ENCODE results near the gene INPP5A. TPM values are rescaled to one million over a fixed set of nuclear protein-coding genes. Genes with fewer than 3 reads are reported as not detected.

The INPP5A gene
- total RNA-seq, 1 experiment from 2014 or later = 7.6 TPM

DNA sequence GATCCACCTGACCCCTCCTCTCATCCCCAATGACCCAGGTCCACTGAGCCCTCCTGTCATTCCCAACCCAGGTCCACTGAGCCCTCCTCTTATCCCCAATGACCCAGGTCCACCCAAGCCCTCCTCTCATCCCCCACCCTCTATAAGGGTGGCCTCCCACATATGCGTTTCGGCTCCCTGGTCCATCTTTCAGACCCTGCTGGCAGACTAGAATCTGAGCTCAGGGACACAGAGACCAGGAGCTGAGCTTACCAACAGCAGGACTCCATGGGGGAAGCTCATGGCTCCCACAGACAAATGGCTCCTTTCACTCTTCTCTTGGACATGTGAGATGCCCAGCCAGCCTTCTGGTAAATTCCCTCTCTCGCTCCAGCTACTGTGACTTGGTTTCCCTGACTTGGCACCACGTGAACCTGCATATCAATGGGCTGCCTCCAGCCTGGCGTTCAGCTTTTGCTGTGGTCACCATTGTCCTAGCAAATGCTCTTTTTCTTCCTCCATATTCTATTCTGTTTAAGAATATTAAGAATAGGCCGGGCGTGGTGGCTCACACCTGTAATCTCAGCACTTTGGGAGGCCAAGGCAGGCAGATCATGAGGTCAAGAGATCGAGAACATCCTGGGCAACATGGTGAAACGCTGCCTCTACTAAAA lies 24.8 kb upstream of the INPP5A start:
- H3K9me3 ChIP-seq = peaks cover 2% of the 10 kb centered on the region
- no peak overlapping the region for H3K4me3 ChIP-seq
- H3K36me3 ChIP-seq = no peaks in the 10 kb centered on the region
- no peaks in the 10 kb centered on the region for H3K27me3 ChIP-seq
- DNase-seq = no peak

DNA sequence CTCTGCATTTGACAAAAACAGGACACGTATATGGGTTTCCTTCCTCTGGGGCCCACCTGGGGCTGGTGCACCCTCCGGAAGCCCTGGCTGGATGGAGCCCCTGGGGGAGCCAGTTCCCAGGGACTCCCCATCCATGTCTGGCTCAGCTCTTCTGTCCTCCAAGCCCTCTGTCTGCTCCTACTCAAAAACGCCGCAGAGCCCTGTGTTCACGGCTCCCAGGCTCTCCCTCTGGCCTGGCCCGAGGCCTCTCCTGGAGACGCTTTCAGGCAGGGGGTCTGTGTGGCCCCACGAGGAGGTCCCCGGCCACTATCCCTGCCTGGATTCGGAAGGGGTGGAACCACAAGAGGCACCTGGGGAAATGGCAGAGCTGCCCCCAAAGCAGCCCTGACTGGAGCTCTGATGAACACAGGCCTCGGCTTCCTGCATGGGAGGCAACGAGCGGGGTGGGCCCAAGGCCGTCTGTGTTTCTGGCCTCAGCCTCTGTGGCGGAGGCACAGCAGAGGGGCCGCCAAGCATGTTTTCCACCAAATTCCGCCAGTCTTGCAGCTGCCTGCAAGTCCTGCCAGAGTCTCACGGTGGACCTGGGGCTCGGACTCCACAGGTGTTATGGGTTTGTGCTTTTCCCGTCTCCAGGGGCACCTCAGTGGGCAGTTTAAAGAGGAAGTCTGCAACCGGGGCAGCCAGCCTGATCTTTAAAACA lies 22.6 kb upstream of the INPP5A start:
- H3K27me3 ChIP-seq = no peaks in the 10 kb centered on the region
- H3K4me3 ChIP-seq = no peak overlapping the region
- no peaks in the 10 kb centered on the region for H3K36me3 ChIP-seq
- no peak for DNase-seq
- peaks cover 2% of the 10 kb centered on the region for H3K9me3 ChIP-seq

- Histone ChIP-seq H3K9me3 (peaks cover 2% of the 10 kb centered on the region), H3K36me3 (no peaks in the 10 kb centered on the region), H3K4me3 (no peak overlapping the region), H3K27me3 (no peaks in the 10 kb centered on the region)
- no peak for DNase-seq
Measured at GRCh38 chr10:132515811-132516726, 21.5 kb upstream of the INPP5A start.

GRCh38 chr10:132516771-132517725 lies 20.5 kb upstream of the INPP5A start:
- Histone ChIP-seq H3K36me3 (no peaks in the 10 kb centered on the region), H3K9me3 (peaks cover 2% of the 10 kb centered on the region), H3K4me3 (no peak overlapping the region), H3K27me3 (no peaks in the 10 kb centered on the region)
- peak; percentile 98 for DNase-seq

DNA sequence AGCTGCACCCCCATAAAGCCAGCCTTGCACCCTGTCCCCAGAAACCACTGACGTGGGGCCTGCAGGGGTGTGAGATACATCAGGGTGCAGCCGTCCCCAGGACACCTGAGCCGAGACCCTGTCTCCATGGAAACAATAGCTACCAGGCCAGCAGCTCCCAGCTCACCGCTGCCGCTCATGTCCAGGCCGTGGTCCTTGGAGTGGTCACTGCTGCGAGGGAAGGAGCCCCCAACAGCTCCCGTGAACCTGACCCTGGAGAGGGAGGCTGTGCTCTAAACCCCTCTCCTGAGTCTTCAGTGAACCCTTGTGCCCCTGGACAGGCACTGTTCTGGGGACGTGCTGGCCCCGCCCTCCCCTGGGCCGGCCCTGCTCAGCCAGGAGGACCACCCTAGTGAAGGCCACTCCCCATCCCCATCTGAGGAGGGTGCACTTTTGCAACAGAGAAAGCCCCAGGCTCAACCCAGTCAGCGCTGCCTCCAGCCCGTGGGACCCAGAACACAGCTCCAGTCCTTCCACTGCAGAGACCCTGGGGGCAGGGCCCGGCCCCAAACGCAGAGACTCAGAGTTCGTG lies 19.6 kb upstream of the INPP5A start:
- H3K4me3 ChIP-seq = no peak overlapping the region
- H3K27me3 ChIP-seq = no peaks in the 10 kb centered on the region
- DNase-seq = no peak
- no peaks in the 10 kb centered on the region for H3K36me3 ChIP-seq
- H3K9me3 ChIP-seq = peaks cover under 1% of the 10 kb centered on the region

GRCh38 chr10:132518572-132519381 lies 18.8 kb upstream of the INPP5A start:
- Histone ChIP-seq H3K4me3 (no peak overlapping the region), H3K27me3 (no peaks in the 10 kb centered on the region), H3K9me3 (no peaks in the 10 kb centered on the region), H3K36me3 (no peaks in the 10 kb centered on the region)
- no peak for DNase-seq

GRCh38 chr10:132519382-132520176 lies 18.0 kb upstream of the INPP5A start:
- Histone ChIP-seq H3K36me3 (no peaks in the 10 kb centered on the region), H3K9me3 (no peaks in the 10 kb centered on the region), H3K27me3 (no peaks in the 10 kb centered on the region), H3K4me3 (no peak overlapping the region)
- no peak for DNase-seq

DNA sequence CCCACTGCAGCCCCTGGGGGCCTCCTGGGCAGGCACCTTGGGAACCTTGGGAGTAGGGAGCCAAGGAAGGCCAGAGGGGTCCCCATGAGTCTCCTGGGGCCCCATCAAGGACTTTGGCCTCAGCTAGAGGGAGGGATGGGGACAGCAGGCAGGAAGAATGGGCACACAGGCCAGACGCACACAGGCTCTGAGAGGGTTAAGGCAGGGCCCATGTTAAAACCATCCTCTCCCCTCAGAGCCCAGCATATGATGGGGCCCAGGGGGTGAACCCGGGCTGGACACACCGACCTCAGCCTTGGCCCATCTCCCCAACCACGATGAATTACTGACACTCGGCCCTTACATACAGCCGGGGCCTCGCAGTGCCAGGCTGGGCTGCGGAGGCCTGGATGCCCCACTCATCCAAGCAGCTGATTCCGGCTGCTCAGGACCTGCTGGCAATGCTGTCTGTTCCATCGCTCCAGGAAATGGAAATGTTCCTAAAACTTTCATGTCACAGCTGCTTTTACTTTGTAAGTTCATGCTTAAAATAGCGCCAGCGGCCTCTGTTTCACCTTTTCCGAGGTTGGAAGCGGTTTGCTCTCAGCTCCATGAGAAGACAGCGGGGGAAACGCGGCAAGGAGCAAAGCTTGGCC lies 17.3 kb upstream of the INPP5A start:
- H3K4me3 ChIP-seq = no peak overlapping the region
- DNase-seq = no peak
- H3K9me3 ChIP-seq = no peaks in the 10 kb centered on the region
- H3K36me3 ChIP-seq = no peaks in the 10 kb centered on the region
- H3K27me3 ChIP-seq = no peaks in the 10 kb centered on the region

DNA sequence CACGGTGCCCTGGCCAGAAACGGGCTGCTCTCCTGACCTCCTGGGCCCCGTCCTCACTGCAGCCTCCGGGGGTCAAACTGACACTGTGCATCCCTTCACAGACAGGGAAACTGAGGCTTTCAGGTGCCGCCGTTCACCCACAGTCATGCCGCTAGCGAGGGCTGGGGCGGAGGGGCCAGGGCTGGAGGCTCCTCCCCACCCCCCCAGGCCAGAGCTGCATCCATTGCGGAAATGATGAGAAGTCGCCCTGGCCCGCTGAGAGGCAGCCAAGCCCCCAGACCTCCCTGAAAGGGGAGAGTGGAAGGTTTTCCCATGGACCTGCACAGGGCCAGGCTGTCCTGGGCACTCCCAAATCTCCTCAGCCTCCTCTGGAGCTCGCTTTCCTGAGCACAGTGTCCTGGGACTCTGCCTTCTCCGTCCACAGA lies 16.5 kb upstream of the INPP5A start:
- no peak for DNase-seq
- no peak overlapping the region for H3K4me3 ChIP-seq

GRCh38 chr10:132521466-132522102 lies 16.0 kb upstream of the INPP5A start:
- no peaks in the 10 kb centered on the region for H3K36me3 ChIP-seq
- no peaks in the 10 kb centered on the region for H3K9me3 ChIP-seq
- H3K4me3 ChIP-seq = no peak overlapping the region
- H3K27me3 ChIP-seq = no peaks in the 10 kb centered on the region
- DNase-seq = no peak

More for the DNA sequence above, 16.5 kb upstream of the INPP5A start:
- no peaks in the 10 kb centered on the region for H3K27me3 ChIP-seq
- H3K36me3 ChIP-seq = no peaks in the 10 kb centered on the region
- no peaks in the 10 kb centered on the region for H3K9me3 ChIP-seq

DNA sequence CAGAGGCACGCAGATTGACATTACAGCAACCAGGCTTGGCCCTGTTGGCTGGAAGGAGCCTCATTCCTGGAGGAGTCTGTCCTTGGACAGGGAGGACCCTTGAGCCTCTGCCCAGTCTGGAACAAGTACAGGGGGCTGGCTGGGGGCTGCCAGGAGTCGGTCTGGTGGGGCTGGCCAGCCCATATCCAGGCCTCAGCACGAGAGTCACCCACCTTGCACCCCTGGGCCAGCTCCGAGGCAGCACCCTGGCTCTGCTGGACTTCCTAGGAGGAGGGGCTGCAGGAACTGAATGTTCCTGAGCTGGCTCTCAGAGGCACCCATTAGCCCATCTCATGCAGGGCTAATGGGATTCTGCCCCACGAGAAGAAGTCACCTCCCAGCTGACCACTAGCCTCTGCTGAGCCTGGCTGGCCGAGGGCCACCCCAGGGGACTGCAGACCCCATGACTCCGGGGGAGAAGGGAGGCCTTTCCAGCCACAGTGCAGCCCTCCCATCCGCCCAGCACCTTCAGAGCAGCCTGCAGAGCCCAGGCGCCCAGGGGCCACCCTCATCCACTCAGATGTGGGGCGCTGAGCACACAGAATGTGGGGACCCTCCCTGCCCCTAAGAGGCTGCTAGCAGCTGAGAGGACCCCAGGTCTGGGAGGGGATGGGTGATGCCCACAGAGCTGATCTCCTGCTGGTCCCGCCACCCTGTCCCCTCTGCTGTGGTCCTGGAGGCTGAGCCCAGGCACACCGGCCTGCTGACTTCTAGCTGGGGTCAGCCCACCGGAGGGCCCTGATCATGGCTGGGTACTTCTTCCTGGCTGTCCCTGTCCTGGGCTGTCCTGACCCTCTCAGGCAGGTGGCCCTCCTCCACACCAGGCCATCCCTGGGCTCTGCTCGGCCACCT lies 14.8 kb upstream of the INPP5A start:
- H3K4me3 ChIP-seq = no peak overlapping the region
- peaks cover 3% of the 10 kb centered on the region; the same call in 1 of the 2 replicates for H3K27me3 ChIP-seq
- no peaks in the 10 kb centered on the region for H3K36me3 ChIP-seq
- DNase-seq = no peak
- no peaks in the 10 kb centered on the region for H3K9me3 ChIP-seq

- no peaks in the 10 kb centered on the region for H3K9me3 ChIP-seq
- DNase-seq = no peak
- H3K36me3 ChIP-seq = no peaks in the 10 kb centered on the region
- peaks cover 3% of the 10 kb centered on the region for H3K27me3 ChIP-seq
- no peak overlapping the region for H3K4me3 ChIP-seq
Measured at GRCh38 chr10:132523561-132524442, 13.8 kb upstream of the INPP5A start.
